GM12864 (cell line): ENCODE measurements around the gene GIMAP8.

Source experiments
- DNase-seq: peaks from one replicate; pipeline ENCODE4 v3.0.0-alpha.2; 2011; ENCODE audit warnings: low read depth
- H3K4me3 ChIP-seq: 2 replicates; pipeline ENCODE4 v1.5.1; 2011; ENCODE audit warnings: mild to moderate bottlenecking, low read depth, low read length, control low read depth
- TF ChIP-seq, protein P1 (sequence below): IDR thresholded peaks from 2 replicates; pipeline ENCODE4 v1.5.1; 2011; ENCODE audit warnings: low read depth, mild to moderate bottlenecking, moderate library complexity, low read length, control low read depth, inconsistent platforms; ENCODE audit errors: missing control alignments

GIMAP8 gene

DNA sequence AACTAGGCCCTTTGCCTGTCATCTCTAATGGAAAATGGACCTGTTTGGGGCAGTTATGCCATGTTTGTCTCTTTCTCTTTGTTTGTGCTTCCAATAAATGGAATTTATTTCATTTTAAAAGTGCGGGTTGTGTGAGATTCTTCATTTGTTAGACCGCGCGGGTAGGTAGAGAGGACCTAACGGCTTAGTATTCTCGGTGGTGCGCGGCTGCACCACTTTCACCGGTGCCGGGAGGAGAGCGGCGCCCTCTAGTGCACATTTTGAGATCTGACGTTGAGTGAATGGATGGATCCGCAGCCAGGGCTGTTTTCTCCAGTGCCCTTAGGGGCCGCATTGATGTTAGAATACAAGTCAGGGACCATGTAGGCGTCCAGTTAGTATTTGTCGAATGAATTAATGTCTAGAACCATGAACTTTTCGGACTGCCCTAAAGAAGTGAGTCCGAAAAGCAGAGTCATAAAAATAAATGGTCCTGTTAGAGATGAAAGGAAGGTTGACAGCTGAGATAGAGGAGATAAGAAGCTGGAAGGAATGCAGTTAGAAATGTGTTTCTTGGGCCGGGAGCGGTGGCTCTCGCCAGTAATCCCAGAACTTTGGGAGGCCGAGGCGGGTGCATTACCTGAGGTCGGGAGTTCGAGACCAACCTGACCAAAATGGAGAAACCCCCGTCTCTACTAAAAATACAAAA, 29.3 kb upstream of the GIMAP8 start:
- no peak overlapping the region for H3K4me3 ChIP-seq
- TF ChIP-seq, protein P1, sequence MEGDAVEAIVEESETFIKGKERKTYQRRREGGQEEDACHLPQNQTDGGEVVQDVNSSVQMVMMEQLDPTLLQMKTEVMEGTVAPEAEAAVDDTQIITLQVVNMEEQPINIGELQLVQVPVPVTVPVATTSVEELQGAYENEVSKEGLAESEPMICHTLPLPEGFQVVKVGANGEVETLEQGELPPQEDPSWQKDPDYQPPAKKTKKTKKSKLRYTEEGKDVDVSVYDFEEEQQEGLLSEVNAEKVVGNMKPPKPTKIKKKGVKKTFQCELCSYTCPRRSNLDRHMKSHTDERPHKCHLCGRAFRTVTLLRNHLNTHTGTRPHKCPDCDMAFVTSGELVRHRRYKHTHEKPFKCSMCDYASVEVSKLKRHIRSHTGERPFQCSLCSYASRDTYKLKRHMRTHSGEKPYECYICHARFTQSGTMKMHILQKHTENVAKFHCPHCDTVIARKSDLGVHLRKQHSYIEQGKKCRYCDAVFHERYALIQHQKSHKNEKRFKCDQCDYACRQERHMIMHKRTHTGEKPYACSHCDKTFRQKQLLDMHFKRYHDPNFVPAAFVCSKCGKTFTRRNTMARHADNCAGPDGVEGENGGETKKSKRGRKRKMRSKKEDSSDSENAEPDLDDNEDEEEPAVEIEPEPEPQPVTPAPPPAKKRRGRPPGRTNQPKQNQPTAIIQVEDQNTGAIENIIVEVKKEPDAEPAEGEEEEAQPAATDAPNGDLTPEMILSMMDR: peak; percentile 84
- no peak for DNase-seq

- TF ChIP-seq, protein P1: no peak
- DNase-seq: no peak
- H3K4me3 ChIP-seq: no peak overlapping the region
Observed at GRCh38 chr7:150421831-150422230, 28.6 kb upstream of the GIMAP8 start.

- H3K4me3 ChIP-seq: no peak overlapping the region
- TF ChIP-seq, protein P1: no peak
- no peak for DNase-seq
Observed at GRCh38 chr7:150425670-150426069, 24.8 kb upstream of the GIMAP8 start.

- no peak overlapping the region for H3K4me3 ChIP-seq
- TF ChIP-seq, protein P1: no peak
- DNase-seq: no peak
Observed at GRCh38 chr7:150428671-150429451, 21.6 kb upstream of the GIMAP8 start.

DNA sequence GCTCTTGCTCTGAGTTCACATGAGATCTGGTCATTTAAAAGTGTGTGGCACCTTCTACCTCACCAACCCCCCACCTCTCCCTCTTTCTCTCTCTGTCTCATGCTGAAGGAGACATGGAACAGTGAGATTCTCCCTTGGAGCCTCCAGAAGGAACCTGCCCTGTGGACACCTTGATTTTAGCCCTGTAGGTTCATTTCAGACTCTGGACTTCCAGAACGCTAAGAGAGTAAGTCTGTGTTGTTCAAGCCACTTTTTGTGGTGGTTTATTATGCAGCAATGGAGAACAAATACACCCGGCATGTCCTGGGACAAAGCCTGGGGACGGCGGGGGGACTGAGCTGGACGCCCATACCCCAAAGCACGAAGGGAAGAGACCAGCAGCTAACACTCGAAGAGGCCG, 20.7 kb upstream of the GIMAP8 start:
- TF ChIP-seq, protein P1: no peak
- H3K4me3 ChIP-seq: no peak overlapping the region
- DNase-seq: no peak

- no peak overlapping the region for H3K4me3 ChIP-seq
- TF ChIP-seq, protein P1: no peak
- no peak for DNase-seq
Observed at GRCh38 chr7:150430465-150431085, 19.9 kb upstream of the GIMAP8 start.
